Cortex of kidney (tissue), 1 donor: ENCODE results near the gene ANKRD33.

Experiments
- DNase-seq: peaks from one replicate; lab custom pipeline; 2025; lab: John Stamatoyannopoulos, UW

Gene ANKRD33

GRCh38 chr12:51860986-51861385 lies 26.9 kb upstream of the ANKRD33 start:
- DNase-seq: no peak

GRCh38 chr12:51862947-51863346 lies 25.0 kb upstream of the ANKRD33 start:
- DNase-seq: no peak

GRCh38 chr12:51863363-51863932 lies 24.5 kb upstream of the ANKRD33 start:
- DNase-seq: no peak

DNA sequence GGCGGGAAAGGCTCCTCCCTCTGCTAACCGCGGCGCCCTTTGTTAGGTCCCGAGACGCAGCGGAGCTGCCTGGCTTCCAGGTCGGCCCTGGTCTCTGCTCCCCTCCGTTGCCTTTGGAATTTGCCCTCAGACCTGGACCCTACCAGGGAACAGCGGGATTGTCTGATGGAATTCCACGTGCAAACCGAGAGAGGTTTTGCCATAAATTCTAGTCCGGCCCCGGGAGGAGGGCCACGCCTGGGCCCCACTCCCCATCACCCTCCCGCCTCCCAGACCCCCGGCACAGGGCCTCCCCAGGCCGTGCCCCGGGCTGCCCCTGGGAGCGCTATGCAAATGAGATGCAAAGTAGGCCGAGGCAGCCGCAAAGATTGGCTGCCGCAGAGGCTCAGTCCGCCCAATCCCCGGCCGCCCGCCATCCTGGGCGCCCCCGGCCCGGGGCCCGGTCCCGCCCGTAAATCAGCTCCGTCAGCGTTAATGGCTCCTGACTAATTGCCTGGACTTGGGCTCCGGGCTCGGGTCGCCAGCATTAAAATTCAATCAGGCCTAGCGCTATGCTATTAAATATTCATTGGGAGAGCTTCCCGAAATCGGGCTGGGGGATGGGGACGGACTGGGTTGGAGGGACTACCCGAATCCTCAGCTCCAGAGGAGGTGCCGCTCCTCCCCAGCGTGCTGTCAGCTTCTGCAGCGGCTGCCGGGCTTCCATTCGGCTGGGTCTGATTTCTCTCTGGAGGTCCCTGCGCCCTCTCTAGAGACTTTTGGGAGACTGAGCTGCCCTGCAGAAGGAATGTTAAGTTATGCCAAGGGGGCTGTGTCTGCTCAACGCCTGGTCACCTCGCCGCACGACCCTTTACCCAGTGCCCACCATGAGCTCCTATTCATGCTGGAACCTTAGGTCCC lies 23.7 kb upstream of the ANKRD33 start:
- no peak for DNase-seq

GRCh38 chr12:51864833-51865670 lies 22.9 kb upstream of the ANKRD33 start:
- no peak for DNase-seq

DNA sequence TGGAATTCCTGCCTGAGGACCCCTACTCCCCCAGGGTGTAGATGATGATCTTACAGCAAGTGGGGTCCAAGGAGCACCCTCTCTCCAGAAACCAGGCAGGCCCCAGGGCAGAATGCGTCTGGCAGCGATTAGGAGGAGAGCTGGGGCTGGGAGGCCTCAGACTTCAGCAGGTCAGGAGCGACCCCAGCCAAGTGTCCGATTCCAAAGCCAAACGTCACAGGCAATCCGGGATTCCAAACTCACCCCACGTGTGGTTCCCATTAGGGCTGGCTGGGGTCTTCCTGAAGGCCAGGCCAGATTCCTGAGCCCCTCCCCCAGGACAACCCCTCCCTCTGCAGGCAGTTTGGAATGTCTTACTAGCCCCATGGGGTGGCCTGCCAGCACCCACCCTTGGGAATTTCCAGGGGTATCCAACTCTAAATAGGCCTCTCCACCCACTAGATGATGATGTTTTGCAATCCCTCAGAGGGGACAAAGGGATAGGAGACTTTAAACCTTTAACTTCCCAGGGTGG lies 22.1 kb upstream of the ANKRD33 start:
- DNase-seq: no peak

DNA sequence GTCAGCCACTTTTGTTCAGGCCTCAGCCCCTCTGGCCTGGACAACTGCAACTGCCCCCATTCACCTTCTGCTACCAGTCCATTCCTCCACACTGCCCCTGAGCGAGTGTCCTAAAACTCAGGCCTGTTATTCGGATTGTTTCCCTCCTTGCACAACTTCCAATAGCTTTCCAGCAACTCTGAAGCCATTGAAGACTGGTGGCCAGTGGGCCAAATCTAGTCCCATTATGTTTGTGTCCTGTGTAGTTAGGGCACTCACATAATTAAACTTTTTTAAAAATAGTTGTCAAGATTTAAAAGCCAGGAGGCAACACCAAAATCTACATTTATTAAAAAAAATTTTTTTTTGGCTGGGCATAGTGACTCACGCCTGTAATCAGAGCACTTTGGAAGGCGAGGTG lies 21.6 kb upstream of the ANKRD33 start:
- no peak for DNase-seq

DNA sequence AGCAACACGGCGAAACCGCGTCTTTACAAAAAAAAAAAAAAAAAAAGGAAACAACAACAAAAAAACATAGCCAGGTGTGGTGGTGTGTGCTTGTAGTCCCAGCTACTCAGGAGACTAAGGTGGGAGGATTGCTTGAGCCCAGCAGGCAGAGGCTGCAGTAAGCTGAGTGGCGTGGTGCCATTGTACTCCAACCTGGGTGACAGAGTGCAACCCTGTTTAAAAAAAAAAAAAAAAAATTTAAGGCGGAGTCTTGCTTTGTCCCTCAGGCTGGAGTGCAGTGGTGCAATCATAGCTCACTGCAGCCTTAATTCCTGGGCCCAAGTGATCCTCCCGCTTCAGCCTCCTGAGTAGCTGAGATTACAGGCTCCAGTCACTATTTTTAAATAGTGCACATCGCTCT lies 21.1 kb upstream of the ANKRD33 start:
- no peak for DNase-seq

DNA sequence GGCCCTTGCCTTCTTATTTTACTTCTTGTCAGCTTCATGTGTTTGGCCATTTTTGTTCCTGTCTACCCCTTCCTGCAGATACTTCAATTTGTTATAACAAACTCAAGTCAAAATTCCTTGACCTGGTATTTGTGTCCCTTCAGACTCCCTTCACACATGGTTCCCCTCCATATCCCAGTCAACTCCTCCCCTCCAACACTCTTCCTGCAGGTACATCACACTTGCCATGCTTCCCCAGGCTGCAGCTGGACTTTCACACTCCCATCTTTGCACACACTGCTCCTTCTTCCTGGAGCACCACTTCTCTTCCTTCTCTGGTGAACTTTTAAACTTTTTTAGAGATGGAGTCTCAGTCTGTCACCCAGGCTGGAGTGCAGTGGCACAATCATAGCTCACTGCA lies 20.5 kb upstream of the ANKRD33 start:
- no peak for DNase-seq

GRCh38 chr12:51867796-51868428 lies 20.0 kb upstream of the ANKRD33 start:
- DNase-seq: no peak

DNA sequence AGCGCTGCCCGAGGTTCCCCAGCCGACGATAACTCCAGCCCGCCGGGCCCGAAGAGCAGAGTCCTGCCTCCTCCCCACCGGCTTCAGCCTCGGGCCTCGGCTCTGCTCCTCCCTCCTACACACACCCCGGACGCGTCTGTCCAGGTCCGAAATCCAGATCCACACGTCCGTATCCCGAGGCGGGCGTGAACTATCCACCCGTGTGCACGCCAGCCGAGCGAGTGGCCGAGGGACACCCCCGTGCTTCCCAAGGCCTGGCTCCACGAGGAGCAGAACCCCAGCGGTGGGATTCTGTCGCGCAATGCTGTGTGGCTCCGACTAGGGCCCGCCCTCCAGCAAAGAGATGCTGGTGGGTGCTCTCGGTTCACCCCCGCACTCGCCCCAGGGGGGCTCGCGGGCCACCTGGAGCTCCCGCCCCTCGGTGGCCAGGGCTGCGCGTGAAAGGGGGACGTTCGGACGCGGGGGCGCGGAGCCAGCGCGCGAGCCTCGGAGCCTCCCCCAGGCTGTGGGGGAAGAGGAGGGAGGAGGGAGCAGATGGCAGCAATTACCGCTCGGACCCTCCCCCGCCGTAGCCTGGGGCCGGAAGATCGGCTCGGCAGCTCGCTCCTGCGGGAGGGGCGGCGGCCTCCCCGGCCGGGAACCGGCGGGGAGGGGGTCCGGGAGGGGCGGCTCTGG lies 18.9 kb upstream of the ANKRD33 start:
- no peak for DNase-seq

DNA sequence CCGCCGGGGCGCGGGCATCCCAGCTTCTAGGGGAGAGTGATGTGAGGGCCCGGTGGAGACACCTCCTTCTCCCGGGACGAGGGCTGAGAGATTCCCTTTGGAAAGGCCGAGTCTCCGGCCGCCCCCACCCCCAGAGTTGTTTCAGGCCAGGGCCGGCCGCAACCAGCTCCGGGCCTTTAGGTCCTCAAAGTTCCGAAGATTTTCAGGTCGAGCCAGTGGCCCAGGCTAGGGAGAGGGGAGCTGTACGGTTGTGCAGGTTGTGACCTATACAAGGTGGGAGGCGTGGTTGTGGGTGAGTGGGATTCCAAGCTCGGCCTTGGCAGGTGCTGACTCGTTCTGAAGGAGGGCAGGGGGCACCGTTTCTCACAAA lies 18.4 kb upstream of the ANKRD33 start:
- no peak for DNase-seq

- DNase-seq: no peak
Observed at GRCh38 chr12:51869931-51870330, 18.0 kb upstream of the ANKRD33 start.

DNA sequence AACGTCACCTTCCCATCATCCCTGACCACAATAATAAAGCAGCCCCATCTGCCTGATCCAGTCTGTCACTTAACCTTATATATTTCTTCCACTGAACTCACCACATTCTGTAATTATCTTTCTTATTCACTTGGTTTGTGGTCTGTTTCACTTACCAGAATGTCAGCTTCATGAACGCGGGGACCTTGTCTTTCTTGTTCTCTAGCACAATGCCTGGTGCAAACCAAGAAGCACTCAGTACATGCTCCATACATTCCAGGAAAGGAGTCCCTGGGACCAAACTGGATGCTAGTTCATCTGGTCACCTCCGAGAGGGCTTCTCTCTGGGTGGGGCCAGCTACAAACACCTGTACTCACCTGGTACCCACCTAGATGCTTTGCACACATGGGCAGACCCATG lies 17.4 kb upstream of the ANKRD33 start:
- no peak for DNase-seq

GRCh38 chr12:51871126-51871525 lies 16.8 kb upstream of the ANKRD33 start:
- no peak for DNase-seq

DNA sequence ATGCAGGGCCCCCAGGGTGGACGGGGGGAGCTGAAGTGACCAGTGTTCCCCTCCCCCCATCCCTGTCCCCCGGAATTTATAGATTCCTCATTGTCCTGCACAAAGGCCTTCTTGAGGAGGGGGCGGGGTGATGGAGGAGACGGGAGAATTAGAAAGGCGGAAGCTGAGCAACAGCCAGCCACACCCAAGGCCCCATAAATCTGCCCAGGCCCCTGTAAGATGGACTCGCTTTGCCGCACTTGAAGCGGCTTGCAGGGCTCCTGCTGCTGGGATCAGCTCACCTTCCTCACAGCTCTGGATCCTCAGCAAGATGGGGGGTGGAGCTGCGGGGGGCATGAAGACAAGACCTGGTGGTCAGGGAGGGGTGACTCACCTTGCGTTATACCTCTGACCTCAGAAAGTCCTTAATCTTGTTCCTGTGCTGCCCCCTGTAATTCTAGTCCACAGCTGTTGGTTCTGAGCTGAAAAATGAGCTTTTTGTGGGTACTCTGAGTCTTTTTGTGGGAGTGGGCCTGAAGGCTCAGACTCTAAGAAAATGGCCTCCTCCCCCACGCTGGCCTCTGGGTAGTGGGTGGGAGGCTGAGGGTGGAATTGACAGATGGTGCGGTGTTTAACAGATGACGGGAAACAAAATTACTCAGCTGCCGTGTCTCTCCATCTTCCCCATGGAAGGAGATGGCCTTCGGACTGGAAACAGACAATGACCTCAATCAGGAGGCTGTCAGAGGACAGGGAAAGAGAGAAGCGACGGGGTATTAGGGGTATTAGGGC lies 15.8 kb upstream of the ANKRD33 start:
- DNase-seq: no peak

DNA sequence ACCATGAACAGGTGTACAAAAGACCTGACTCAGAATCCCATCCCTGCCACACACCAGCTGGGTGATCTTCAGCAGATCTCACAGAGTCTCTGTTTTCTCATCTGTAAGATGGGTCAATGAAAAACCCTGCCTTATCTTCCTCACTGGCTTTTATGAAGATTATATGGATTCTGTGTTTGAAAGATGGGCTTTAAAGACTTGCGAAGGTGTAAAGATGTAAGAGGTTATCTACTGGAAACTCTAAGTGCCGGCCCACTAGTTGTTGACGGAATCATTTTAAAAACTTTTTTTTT lies 15.3 kb upstream of the ANKRD33 start:
- DNase-seq: no peak

- no peak for DNase-seq
Observed at GRCh38 chr12:51873251-51873994, 14.5 kb upstream of the ANKRD33 start.

DNA sequence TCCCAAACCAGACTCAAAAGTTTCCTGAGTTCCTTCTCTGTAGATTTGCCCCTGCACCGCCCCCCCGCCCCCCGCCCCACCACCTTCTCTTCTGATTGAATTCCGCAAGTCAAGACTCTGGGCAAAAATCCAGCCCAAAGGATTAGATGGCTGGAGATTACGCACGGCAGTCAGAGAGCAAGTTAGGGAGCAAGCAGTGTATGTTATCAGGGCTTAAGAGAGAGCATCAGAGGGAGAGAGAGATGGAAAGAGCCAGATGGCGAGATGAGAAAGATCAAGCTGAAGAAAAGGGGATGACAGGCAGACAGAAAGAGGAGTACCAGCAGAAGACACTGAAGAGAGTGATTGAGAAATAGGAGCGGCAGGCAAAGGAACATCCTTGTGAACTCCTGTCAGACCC lies 13.9 kb upstream of the ANKRD33 start:
- no peak for DNase-seq

- DNase-seq: no peak
Observed at GRCh38 chr12:51874486-51874885, 13.4 kb upstream of the ANKRD33 start.
